Measurements from ENCODE around the gene KDF1.
"Not testable (repeated sequence)": the region's sequence is repeated elsewhere in the genome, so short reads cannot be mapped to it uniquely, and the experiment has no call there.

The KDF1 gene

DNA sequence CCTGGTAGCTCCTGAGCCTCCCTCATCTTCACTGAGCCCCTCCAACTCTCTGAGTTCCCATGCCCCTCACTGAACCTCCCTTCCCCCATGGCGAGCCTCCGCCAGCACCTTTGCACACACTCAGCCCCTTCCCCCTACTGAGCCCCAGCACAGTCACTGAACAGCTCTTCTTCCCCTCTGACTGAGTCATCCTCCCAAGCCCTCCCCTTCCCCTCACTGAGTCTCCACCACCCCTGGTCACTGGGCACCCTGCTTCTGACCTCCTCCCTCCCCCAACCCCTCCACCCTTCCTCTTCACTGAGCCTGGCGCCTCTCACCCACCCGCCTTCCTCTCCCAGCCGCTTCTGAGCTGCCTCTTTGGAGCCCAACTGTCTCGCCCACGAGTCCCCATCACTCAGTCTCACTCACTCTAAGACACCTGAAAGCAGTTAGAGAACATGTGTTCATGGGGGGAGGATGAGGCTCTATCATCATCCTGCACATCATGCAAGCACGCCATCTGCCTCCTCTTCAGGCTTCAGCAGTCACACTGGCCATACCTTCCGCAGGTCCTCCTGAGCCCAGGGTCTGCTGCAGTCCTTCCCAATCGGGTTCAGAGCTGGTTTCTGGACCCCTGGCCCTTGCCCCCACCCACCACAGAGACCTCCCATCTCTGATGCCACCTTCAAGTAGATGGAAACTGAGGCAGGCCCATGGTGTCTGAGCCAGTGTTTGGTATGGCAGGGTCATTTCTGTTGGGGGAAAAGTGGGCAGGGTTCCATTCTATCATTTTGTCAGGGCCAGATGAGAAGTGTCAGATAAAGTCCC is 31.2 kb upstream of the KDF1 start:
- DNase-seq (ENCODE audit: extremely low read depth, low read depth) = peak; percentile 99
- peak overlapping the region; percentile 7 for H3K4me3 ChIP-seq (replicated peaks; ENCODE audit: low read depth, low read length)
- TF ChIP-seq, protein P1, sequence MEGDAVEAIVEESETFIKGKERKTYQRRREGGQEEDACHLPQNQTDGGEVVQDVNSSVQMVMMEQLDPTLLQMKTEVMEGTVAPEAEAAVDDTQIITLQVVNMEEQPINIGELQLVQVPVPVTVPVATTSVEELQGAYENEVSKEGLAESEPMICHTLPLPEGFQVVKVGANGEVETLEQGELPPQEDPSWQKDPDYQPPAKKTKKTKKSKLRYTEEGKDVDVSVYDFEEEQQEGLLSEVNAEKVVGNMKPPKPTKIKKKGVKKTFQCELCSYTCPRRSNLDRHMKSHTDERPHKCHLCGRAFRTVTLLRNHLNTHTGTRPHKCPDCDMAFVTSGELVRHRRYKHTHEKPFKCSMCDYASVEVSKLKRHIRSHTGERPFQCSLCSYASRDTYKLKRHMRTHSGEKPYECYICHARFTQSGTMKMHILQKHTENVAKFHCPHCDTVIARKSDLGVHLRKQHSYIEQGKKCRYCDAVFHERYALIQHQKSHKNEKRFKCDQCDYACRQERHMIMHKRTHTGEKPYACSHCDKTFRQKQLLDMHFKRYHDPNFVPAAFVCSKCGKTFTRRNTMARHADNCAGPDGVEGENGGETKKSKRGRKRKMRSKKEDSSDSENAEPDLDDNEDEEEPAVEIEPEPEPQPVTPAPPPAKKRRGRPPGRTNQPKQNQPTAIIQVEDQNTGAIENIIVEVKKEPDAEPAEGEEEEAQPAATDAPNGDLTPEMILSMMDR (IDR thresholded peaks at IDR 0.05; ENCODE audit: low read depth, low read length, missing control alignments) = no peak

DNA sequence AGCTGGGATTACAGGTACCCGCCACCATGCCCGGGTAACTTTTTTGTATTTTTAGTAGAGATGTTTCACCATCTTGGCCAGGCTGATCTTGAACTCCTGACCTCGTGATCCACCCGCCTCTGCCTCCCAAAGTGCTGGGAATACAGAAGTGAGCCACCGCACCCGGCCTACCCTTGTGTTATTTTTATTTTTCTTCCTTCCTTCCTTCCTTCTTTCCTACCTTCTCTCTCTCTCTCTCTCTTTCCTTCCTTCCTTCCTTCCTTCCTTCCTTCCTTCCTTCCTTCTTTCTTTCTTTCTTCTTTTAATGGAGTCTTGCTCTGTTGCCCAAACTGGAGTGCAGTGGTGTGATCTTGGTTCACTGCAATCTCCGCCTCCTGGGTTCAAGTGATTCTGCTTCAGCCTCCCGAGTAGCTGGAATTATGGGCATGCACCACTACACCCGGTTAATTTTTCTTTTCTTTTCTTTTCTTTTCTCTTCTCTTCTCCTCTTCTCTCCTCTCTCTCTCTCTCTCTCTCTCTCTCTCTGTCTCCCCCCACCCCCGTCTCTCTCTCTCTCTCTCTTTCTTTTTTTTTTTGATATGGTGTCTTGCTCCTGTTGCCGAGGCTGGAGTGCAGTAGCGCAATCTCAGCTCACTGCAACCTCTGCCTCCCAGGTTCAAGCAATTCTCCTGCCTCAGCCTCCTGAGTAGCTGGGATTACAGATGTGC is 29.3 kb upstream of the KDF1 start:
- DNase-seq (ENCODE audit: extremely low read depth, low read depth); H3K4me3 ChIP-seq (replicated peaks; ENCODE audit: low read depth, low read length): not testable (repeated sequence)

DNA sequence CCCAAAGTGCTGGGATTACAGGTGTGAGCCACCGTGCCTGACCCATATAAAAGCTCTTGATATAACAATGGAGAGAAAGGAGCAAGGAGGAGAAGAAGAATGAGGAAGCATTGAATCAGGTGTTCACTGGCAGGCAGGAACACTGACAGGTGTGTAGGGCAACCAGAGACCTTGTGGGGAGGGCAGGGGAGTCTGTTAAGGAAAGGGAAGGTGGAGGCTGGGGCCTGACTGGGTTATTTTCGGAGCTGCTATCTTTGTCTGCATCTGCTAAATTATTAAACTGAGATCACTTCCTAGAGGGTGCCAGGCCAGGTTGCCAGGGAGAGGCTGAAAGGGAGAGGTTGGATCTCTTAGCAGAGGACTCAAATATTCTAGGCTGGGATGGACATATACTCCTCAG is 26.4 kb upstream of the KDF1 start:
- H3K4me3 ChIP-seq (replicated peaks; ENCODE audit: low read depth, low read length) = no peak overlapping the region
- TF ChIP-seq, protein P1 (IDR thresholded peaks at IDR 0.05; ENCODE audit: low read depth, low read length, missing control alignments) = no peak
- DNase-seq (ENCODE audit: extremely low read depth, low read depth) = no peak

DNA sequence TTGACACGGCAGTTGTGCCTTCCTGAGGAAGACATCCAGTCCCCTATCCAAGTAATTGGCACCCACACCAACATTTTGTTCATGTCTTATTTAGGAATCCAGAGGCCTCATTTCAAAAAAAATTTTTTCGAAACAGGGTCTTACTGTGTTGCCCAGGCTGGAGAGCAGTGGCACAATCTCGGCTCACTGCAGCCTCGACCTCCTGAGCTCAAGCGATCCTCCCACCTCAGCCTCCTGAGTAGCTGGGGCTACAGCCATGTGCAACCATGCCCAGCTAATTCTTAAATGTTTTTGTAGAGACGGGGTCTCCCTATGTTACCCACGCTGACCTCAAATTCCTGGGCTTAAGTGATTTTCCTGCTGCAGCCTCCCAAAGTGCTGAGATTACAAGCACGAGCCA is 24.0 kb upstream of the KDF1 start:
- no peak overlapping the region for H3K4me3 ChIP-seq (replicated peaks; ENCODE audit: low read depth, low read length)
- TF ChIP-seq, protein P1 (IDR thresholded peaks at IDR 0.05; ENCODE audit: low read depth, low read length, missing control alignments) = no peak
- DNase-seq (ENCODE audit: extremely low read depth, low read depth) = no peak

GRCh38 chr1:26983863-26984262 is 23.6 kb upstream of the KDF1 start:
- no peak for DNase-seq (ENCODE audit: extremely low read depth, low read depth)
- no peak overlapping the region for H3K4me3 ChIP-seq (replicated peaks; ENCODE audit: low read depth, low read length)
- TF ChIP-seq, protein P1 (IDR thresholded peaks at IDR 0.05; ENCODE audit: low read depth, low read length, missing control alignments) = no peak

DNA sequence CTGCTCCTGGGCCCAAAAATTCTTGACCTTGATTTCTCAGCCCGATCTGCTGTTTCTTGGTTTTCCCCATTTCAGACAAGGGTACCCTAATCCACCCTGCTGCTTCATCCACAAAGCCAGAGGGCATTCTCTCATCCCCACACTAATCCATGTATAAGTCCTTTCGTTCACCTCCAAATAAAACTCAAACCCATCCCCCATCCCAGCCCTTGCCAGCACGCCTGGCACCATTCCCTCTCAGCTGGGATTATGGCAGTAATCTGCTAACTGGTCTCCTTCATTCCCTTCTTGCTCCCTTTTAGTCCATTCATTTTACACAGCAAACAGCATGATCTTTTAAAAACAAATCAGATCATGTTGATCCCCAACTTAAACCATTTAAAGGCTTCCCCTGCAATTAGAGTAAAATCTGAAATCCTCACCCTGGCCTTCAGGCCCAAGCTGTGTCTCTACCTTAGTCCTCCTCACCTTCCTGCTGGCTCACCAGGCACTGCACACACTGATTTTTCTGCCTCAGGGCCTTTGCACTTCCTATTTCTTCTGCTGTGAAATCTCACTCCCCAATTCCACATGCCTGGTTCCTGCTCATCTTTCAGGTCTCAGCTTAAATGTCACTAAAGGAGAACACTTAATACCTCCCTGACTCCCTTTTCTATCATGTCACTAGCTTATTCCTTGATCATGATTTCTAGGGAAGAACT is 21.0 kb upstream of the KDF1 start:
- no peak overlapping the region for H3K4me3 ChIP-seq (replicated peaks; ENCODE audit: low read depth, low read length)
- TF ChIP-seq, protein P1 (IDR thresholded peaks at IDR 0.05; ENCODE audit: low read depth, low read length, missing control alignments) = no peak
- DNase-seq (ENCODE audit: extremely low read depth, low read depth) = no peak

DNA sequence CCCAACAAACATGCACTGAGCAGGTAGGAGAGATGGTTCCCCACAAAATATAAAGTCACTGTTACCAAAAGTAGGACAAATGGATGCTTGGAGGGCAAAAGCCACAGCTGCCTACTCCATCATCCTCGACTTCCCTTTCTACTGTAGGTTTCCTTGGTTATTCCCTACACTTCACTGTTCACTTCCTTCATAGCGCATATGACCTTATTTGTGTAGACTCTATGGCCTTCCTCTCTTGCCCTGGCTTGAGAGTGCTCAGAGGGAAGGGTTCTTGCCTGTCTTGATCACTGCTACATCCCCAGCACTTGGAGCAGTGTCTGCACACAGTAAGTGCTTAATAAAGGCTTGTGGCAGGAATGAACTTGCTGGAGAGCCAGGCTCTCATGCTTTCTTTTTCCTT is 18.6 kb upstream of the KDF1 start:
- DNase-seq (ENCODE audit: extremely low read depth, low read depth) = no peak
- H3K4me3 ChIP-seq (replicated peaks; ENCODE audit: low read depth, low read length) = no peak overlapping the region
- TF ChIP-seq, protein P1 (IDR thresholded peaks at IDR 0.05; ENCODE audit: low read depth, low read length, missing control alignments) = no peak

Measured in HFF-Myc (cell line).